AG09309 (cell line): ENCODE data around the gene CFAP20DC.

Experiments used
- DNase-seq: peaks from one replicate; pipeline ENCODE4 v3.0.0-alpha.2; 2010; ENCODE audit warnings: low read depth
- H3K4me3 ChIP-seq: 2 replicates; pipeline ENCODE4 v1.5.1; 2011; ENCODE audit warnings: mild to moderate bottlenecking, low read depth, low read length, moderate library complexity; ENCODE audit not compliant: control insufficient read depth
- TF ChIP-seq, protein P1 (sequence below): IDR thresholded peaks from 2 replicates; pipeline ENCODE4 v1.5.1; 2011; ENCODE audit warnings: mild to moderate bottlenecking, low read depth, low read length, inconsistent platforms; ENCODE audit not compliant: insufficient read depth, control insufficient read depth; ENCODE audit errors: missing control alignments

The CFAP20DC gene

DNA sequence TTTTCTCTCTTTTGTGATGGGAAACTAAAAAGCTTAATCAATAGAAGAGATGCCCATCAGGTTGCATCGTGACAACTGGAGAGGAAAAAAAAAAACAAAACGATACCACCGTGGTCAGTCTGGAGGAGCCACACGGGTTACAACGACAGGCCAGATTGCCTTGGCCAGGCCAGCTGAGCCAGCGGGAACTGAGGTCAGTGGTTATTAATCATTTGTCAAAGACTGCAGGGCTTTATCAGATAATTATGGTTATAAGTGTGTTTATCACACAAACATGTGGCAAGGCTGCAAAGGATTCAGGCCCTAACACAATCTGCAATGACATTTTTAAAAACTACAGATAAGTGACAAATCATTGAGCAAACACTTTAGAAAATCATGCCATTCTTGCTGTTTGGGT is 248.3 kb downstream of the CFAP20DC start:
- no peak for DNase-seq
- H3K4me3 ChIP-seq, result no peak overlapping the region
- TF ChIP-seq, protein P1, sequence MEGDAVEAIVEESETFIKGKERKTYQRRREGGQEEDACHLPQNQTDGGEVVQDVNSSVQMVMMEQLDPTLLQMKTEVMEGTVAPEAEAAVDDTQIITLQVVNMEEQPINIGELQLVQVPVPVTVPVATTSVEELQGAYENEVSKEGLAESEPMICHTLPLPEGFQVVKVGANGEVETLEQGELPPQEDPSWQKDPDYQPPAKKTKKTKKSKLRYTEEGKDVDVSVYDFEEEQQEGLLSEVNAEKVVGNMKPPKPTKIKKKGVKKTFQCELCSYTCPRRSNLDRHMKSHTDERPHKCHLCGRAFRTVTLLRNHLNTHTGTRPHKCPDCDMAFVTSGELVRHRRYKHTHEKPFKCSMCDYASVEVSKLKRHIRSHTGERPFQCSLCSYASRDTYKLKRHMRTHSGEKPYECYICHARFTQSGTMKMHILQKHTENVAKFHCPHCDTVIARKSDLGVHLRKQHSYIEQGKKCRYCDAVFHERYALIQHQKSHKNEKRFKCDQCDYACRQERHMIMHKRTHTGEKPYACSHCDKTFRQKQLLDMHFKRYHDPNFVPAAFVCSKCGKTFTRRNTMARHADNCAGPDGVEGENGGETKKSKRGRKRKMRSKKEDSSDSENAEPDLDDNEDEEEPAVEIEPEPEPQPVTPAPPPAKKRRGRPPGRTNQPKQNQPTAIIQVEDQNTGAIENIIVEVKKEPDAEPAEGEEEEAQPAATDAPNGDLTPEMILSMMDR, result no peak

DNA sequence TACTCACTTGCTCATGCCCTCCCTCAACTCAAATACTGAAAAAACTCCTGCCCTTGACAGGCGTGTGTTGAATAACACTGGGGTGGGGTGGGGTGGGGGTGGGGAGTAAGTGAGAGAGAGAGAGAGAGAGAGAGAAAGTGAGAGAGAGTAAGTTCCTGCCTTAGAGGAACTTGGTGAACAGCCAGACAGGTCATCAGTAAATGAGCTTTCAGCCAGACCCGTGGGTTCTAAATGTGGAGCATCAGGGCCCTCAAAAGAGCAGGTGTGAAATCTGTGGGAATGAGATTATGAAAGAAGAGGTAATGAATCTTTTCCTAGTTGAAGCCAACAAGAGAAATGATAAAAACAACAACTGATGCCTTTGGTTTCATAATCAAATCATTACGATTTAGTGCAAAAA is 248.9 kb downstream of the CFAP20DC start:
- TF ChIP-seq, protein P1, result no peak
- no peak for DNase-seq
- no peak overlapping the region for H3K4me3 ChIP-seq

DNA sequence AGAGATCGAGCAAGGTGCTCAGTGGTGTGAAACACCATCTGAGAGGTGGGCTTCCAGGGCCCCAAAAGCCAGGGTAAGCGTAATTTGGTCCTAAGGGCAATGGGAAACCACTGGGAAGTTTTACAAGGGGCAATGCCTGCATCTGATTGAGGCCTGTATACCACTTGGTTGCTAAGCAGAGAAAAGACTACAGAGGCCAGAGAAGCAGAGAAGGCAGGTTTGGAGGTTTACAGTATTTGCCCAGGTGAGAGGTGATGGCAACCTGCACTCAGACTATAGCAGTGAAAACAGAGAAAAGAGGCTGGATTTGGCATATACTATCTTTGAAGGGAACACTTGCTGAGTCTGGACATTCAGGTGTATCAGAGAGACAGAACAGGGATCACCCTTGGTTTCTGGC is 249.8 kb downstream of the CFAP20DC start:
- DNase-seq, result no peak
- TF ChIP-seq, protein P1, result no peak

DNA sequence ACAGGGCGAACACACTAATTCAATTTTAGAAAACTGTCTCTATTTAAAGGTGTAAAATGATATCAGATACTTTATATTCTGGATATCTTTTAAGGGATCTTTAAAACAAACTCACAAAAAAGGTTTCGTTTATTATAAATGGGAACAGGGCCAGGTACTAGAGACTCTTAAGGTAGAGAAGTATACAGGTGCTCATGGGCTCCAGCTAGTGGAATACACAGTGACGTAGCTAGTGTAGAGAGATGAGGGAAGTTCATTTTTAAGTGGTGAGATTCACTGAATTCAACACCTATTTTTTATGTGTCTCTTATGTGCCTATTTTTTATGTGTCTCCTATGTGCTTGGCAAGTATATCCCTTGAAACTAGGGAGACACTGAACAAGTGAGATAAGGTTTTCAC is 250.6 kb downstream of the CFAP20DC start:
- H3K4me3 ChIP-seq, result no peak overlapping the region
- TF ChIP-seq, protein P1, result no peak
- no peak for DNase-seq

More for the DNA sequence above, 249.8 kb downstream of the CFAP20DC start:
- no peak overlapping the region for H3K4me3 ChIP-seq

DNA sequence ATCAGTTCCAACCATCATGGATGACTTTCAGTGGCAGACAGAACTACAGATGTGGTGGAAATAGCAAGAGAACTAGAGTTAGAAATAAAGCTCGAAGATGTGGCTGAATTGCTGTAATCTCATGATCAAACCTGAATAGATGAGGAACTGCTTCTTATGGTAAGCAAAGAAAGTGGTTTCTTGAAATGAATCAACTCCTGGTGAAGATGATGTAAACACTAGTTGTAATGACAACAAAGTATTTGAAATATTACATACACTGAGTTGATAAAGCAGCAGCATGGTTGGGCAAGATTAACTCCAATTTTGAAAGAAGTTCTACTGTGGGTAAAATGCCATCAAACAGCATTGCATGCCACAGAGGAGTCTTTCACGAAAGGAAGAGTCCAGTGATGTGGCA is 251.5 kb downstream of the CFAP20DC start:
- TF ChIP-seq, protein P1, result no peak
- no peak for DNase-seq
- no peak overlapping the region for H3K4me3 ChIP-seq

DNA sequence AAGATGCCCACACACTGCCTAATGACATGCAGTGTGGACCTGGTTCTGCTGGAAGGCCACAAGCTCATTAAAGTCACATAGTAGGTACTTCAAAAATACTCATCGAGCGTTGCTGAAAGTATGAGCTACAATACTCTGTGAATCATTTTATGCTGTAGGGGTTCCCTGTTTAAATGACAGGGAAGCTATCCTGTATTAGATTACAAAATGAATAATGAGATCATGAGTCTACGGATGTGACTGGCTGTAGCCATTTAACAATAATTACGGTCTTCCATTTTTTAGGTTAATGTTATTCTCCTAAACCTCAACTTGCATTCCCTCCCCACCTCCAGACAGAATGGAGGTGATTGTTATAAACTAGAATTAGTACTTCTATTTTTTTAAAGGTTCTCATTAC is 255.1 kb downstream of the CFAP20DC start:
- no peak for DNase-seq
- no peak overlapping the region for H3K4me3 ChIP-seq
- TF ChIP-seq, protein P1, result no peak

DNA sequence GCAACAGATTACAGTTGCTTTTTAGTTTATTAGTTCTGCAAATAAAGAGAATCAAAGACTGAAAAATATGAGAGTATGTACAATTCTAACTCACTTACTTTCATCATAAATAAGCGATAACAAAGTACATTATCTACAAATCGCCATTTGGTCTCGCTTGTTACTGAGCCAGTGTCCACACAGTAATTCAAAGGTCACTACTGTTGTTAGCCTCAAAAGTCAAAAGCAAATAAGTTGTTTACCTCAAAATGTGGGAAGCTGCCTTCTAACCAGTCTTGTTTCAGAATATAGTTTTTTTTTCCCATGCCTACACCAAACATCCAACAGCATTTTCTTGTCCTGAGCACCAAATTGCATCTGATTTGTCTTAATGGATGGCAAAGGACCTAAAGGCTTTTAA is 255.9 kb downstream of the CFAP20DC start:
- TF ChIP-seq, protein P1, result no peak
- no peak overlapping the region for H3K4me3 ChIP-seq
- DNase-seq, result no peak
